Uterus (tissue), 4 donors: ENCODE measurements around the gene NR2F1. TPM values are rescaled to one million over a fixed set of nuclear protein-coding genes. Genes with fewer than 3 reads are reported as not detected.

Experiments used
- DNase-seq, 2 donors: peaks; one replicate each; pipeline ENCODE4 v3.0.0-alpha.2; 2019 to 2020
- H3K27ac ChIP-seq, 2 donors: fragments of 200-600 bp; sonication (generic); 1 replicate in 1 of 2; 2 replicates in 1 of 2; pipeline ENCODE4 v1.5.1; 2016 to 2018
- H3K27me3 ChIP-seq, 2 donors: fragments of 200-600 bp; sonication (generic); one replicate each; pipeline ENCODE4 v1.5.1; 2018 to 2019; ENCODE audit warnings: control low read depth in 1 of 2
- H3K36me3 ChIP-seq, 2 donors: fragments of 200-600 bp; sonication (generic); one replicate each; pipeline ENCODE4 v1.5.1; 2019; ENCODE audit warnings: control low read depth in 1 of 2
- H3K4me1 ChIP-seq, 2 donors: fragments of 200-600 bp; sonication (generic); one replicate each; pipeline ENCODE4 v1.5.1; 2018 to 2019; ENCODE audit warnings: control low read depth in 1 of 2
- H3K4me3 ChIP-seq, 2 donors: fragments of 200-600 bp; sonication (generic); 1 replicate in 1 of 2; 2 replicates in 1 of 2; pipeline ENCODE4 v1.5.1; 2018 to 2019; ENCODE audit warnings: mild to moderate bottlenecking in 1 of 2
- H3K9me3 ChIP-seq, 2 donors: fragments of 200-600 bp; sonication (generic); one replicate each; pipeline ENCODE4 v1.5.1; 2019; ENCODE audit warnings: control low read depth in 1 of 2
- CTCF ChIP-seq, 4 experiments: fragments of 200-600 bp in 2 of 4; fragments of 450-650 bp in 2 of 4; sonication (generic) in 2 of 4; IDR thresholded peaks; one replicate each; pipeline ENCODE4 v1.5.1; 2016 to 2019; ENCODE audit warnings: antibody characterized with exemption in 4 of 4, mild to moderate bottlenecking in 2 of 4, moderate library complexity in 1 of 4
- POLR2A ChIP-seq, 2 donors: fragments of 450-650 bp; IDR thresholded peaks; one replicate each; pipeline ENCODE4 v1.6.1; 2016; ENCODE audit warnings: antibody characterized with exemption in 2 of 2, mild to moderate bottlenecking in 1 of 2, moderate library complexity in 1 of 2
- intact Hi-C: fragments of 100-400 bp; cut with DNase I; formaldehyde crosslinking; loops from one replicate; pipeline ENCODE4 v1.15.1; 2023; ENCODE audit warnings: low total_unique reads
- total RNA-seq, 4 donors: library from RNA; depleted of rRNA in 3 of 4; stranded (reverse); fragments of >200 nt in 3 of 4; gene quantifications; one replicate each; pipeline versions ENCODE4 v1.1.0 to v1.2.4, GENCODE V29; 2014 to 2023
- donor health status: DM: yes; HTN: yes; CAD: no.

NR2F1 gene
- total RNA-seq, 4 donors from 2014 or later = 26.8 to 55.0 (median 40.6) TPM

GRCh38 chr5:93575461-93576414, 7.3 kb upstream of the NR2F1 start:
- Histone ChIP-seq H3K9me3 (no peaks in the 10 kb centered on the region), H3K36me3 (no peaks in the 10 kb centered on the region), H3K27ac (peak overlapping the region; percentile 61 to 63), H3K27me3 (no peaks in the 10 kb centered on the region), H3K4me1 (no peaks in the 10 kb centered on the region), H3K4me3 (no peak overlapping the region)
- TF ChIP-seq CTCF (IDR thresholded peaks at IDR 0.05) (no peak), POLR2A (IDR thresholded peaks at IDR 0.05) (no peak)
- no peak for DNase-seq
- intact Hi-C loops = loop anchor here (5.0 kb wide), 1 partner anchor 43 kb away; no protein-coding TSS in a partner anchor

- Histone ChIP-seq H3K36me3 (no peaks in the 10 kb centered on the region), H3K27ac (peak overlapping the region; percentile 90 to 92), H3K4me3 (no peak overlapping the region), H3K27me3 (no peaks in the 10 kb centered on the region), H3K4me1 (no peaks in the 10 kb centered on the region), H3K9me3 (no peaks in the 10 kb centered on the region)
- intact Hi-C loops = loop anchor here (5.0 kb wide), 1 partner anchor 45 kb away; no protein-coding TSS in a partner anchor
- TF ChIP-seq POLR2A (IDR thresholded peaks at IDR 0.05) = no peak
- TF ChIP-seq CTCF (IDR thresholded peaks at IDR 0.05) = no peak
- DNase-seq = peak in 1 of 2 donors; percentile 16
Measured at GRCh38 chr5:93576994-93577853, 5.8 kb upstream of the NR2F1 start.

GRCh38 chr5:93577854-93578812, 4.9 kb upstream of the NR2F1 start:
- intact Hi-C loops = loop anchor here (5.0 kb wide), 1 partner anchor 46 kb away; no protein-coding TSS in a partner anchor
- Histone ChIP-seq H3K4me1 (no peaks in the 10 kb centered on the region), H3K9me3 (no peaks in the 10 kb centered on the region), H3K4me3 (peak overlapping the region; percentile 53 to 65), H3K36me3 (no peaks in the 10 kb centered on the region), H3K27me3 (peaks cover 0 to 2% of the 10 kb centered on the region in 2 donors), H3K27ac (peak overlapping the region; percentile 90 to 92)
- TF ChIP-seq POLR2A (IDR thresholded peaks at IDR 0.05) (no peak), CTCF (IDR thresholded peaks at IDR 0.05) (no peak)
- peak in 1 of 2 donors; percentile 46 for DNase-seq

GRCh38 chr5:93578813-93579691, 4.0 kb upstream of the NR2F1 start:
- intact Hi-C loops = loop anchor here (5.0 kb wide), 1 partner anchor 47 kb away; no protein-coding TSS in a partner anchor
- Histone ChIP-seq H3K36me3 (no peaks in the 10 kb centered on the region), H3K27me3 (peaks cover 0 to 3% of the 10 kb centered on the region in 2 donors), H3K4me1 (no peaks in the 10 kb centered on the region), H3K4me3 (peak overlapping the region; percentile 53 to 65), H3K9me3 (no peaks in the 10 kb centered on the region), H3K27ac (peak overlapping the region; percentile 90 to 92)
- DNase-seq = peak; percentile 76 to 83
- TF ChIP-seq CTCF (IDR thresholded peaks at IDR 0.05) = peak in 1 of 4 experiments; percentile 11
- peak in 1 of 2 donors; percentile 28 for TF ChIP-seq POLR2A (IDR thresholded peaks at IDR 0.05)
